Measurements from ENCODE around the gene KNL1.

The KNL1 gene

DNA sequence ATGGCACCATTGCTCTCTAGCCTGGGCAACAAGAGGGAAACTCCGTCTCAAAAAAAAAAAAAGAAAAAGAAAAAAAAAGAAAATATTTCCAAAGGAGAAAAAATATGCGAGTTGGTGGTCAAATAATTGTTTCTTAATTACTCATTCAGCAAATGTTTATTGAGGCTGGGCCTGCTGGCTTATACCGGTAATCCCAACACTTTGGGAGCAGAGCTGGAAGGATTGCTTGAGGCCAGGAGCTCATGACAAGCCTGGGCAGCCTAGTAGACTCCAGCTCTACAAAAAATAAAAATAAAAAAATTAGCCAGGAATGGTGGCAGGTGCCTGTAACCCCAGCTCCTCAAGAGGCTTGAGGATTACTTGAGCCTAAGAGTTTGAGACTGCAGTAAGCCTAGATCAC lies 4.1 kb downstream of the KNL1 start:
- TF ChIP-seq, protein P1, sequence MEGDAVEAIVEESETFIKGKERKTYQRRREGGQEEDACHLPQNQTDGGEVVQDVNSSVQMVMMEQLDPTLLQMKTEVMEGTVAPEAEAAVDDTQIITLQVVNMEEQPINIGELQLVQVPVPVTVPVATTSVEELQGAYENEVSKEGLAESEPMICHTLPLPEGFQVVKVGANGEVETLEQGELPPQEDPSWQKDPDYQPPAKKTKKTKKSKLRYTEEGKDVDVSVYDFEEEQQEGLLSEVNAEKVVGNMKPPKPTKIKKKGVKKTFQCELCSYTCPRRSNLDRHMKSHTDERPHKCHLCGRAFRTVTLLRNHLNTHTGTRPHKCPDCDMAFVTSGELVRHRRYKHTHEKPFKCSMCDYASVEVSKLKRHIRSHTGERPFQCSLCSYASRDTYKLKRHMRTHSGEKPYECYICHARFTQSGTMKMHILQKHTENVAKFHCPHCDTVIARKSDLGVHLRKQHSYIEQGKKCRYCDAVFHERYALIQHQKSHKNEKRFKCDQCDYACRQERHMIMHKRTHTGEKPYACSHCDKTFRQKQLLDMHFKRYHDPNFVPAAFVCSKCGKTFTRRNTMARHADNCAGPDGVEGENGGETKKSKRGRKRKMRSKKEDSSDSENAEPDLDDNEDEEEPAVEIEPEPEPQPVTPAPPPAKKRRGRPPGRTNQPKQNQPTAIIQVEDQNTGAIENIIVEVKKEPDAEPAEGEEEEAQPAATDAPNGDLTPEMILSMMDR (IDR thresholded peaks at IDR 0.05; ENCODE audit: low read depth, low read length, missing control alignments), result no peak
- no peak for DNase-seq (ENCODE audit: extremely low read depth, low read depth)
- no peak overlapping the region for H3K4me3 ChIP-seq (replicated peaks; ENCODE audit: low read depth, low read length)

DNA sequence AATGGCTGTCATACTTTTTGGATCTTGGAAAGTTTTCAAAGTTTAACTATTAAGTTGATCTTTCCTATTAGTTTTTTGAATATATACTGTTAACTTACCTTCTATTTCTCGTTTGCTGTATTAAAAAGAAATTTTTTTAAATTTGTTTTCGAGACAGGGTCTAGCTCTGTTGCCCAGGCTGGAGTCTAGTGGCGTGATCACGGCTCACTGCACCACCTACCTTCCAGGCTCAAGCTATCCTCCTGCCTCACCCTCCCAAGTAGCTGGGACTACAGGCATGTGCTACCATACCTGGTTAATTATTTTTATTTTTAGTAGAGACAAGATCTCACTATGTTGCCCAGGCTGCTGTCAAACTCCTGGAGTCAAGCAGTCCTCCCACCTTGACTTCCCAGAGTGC lies 4.6 kb downstream of the KNL1 start:
- TF ChIP-seq, protein P1 (IDR thresholded peaks at IDR 0.05; ENCODE audit: low read depth, low read length, missing control alignments), result no peak
- H3K4me3 ChIP-seq (replicated peaks; ENCODE audit: low read depth, low read length), result no peak overlapping the region
- DNase-seq (ENCODE audit: extremely low read depth, low read depth), result no peak

DNA sequence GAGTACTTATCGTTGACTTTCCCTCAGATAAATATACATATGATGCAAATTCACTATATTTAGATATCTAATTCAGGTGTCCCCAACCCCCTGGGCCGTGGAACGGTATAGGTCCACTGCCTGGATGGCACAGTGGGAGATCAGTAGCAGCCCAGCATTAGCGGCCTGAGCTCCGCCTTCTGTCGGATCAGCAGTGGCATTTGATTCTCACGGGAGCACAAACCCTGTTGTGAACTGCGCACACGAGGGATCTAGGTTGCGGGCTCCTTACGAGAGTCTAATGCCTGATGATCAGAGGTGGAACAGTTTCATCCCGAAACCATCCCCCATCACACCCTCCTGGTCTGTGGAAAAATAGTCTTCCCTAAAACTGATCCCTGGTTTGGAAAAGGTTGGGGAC lies 6.9 kb downstream of the KNL1 start:
- no peak overlapping the region for H3K4me3 ChIP-seq (replicated peaks; ENCODE audit: low read depth, low read length)
- DNase-seq (ENCODE audit: extremely low read depth, low read depth), result no peak
- TF ChIP-seq, protein P1 (IDR thresholded peaks at IDR 0.05; ENCODE audit: low read depth, low read length, missing control alignments), result no peak

DNA sequence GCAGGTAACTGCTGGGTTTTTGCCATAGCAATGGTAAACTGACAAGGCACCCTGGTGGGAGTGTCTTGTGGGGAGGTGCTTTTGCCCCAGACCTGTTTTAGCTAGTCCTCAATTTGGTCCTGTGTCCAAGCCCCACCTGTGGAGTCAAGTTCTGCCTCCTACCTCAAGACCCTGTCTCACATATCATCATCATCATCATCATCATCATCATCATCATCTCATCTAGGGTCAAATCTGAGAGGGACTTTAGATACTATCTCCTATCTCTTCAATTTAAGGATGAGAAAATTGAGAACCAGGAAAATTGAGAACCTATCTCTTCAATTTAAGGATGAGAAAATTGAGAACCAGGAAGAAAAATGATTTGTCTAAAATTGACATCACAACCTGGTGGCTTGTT lies 9.9 kb downstream of the KNL1 start:
- H3K4me3 ChIP-seq (replicated peaks; ENCODE audit: low read depth, low read length), result no peak overlapping the region
- DNase-seq (ENCODE audit: extremely low read depth, low read depth), result no peak
- TF ChIP-seq, protein P1 (IDR thresholded peaks at IDR 0.05; ENCODE audit: low read depth, low read length, missing control alignments), result no peak

DNA sequence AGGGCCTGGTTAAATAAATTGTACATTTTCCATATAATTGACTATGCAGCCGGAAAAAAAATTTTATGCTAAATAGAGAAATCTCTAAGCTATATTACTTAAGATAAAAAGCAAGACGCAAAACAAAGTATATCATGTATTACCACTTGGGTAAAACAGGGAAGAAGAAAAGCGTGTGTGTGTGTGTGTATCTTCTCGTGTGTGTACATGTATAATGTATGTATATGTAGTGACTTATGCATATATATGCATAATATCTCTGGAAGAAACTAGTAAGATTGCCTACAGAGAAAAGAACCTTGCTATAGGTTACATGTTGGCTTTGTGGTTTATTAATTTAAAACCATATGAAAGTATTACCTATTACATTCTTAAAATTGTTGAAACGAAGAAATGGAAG lies 19.0 kb downstream of the KNL1 start:
- H3K4me3 ChIP-seq (replicated peaks; ENCODE audit: low read depth, low read length), result no peak overlapping the region
- TF ChIP-seq, protein P1 (IDR thresholded peaks at IDR 0.05; ENCODE audit: low read depth, low read length, missing control alignments), result no peak

DNA sequence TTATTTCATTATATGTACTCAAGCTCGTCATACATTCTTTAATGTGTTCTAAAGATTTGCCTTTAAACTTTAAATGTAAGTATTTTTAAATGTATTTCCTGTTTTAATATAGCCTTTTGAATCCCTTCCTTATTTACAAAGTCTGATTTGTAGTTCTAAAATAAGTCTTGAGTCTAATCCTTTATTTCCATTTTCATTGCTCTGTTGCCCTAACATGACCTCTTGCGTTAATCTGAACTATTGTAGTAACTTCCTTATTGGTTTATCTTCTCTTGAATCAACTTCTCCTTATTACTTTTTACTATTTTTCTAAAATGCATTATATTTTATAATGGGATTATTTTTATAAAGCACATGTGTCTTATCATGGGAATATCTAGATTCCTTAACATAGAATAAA lies 24.0 kb downstream of the KNL1 start:
- TF ChIP-seq, protein P1 (IDR thresholded peaks at IDR 0.05; ENCODE audit: low read depth, low read length, missing control alignments), result no peak
- no peak overlapping the region for H3K4me3 ChIP-seq (replicated peaks; ENCODE audit: low read depth, low read length)

More for the DNA sequence above, 19.0 kb downstream of the KNL1 start:
- DNase-seq (ENCODE audit: extremely low read depth, low read depth), result no peak

DNA sequence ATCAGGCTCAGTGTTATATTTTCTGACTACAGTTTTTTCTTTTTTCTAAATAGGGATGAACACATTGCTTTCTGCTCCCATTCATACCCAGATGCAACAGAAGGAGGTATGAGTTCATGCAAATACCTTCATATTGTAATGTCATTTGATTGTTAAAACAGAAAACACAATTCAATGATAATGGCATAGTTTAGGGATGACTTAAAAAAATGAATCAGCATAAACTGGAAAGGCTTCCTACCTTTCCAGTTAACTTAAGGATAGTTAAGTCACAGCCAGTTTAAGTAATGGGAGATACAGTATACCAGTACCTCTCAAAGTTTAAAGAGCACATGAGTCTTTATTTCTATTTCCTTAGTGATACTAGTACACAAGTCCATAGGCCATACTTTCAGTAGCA lies 24.9 kb downstream of the KNL1 start:
- TF ChIP-seq, protein P1 (IDR thresholded peaks at IDR 0.05; ENCODE audit: low read depth, low read length, missing control alignments), result no peak
- no peak overlapping the region for H3K4me3 ChIP-seq (replicated peaks; ENCODE audit: low read depth, low read length)
- DNase-seq (ENCODE audit: extremely low read depth, low read depth), result no peak

More for the DNA sequence above, 24.0 kb downstream of the KNL1 start:
- DNase-seq (ENCODE audit: extremely low read depth, low read depth), result no peak
